ENCODE results near the gene CPSF3. TPM values are rescaled to one million over a fixed set of nuclear protein-coding genes. Genes with fewer than 3 reads are reported as not detected.
"Not testable (repeated sequence)": the region's sequence is repeated elsewhere in the genome, so short reads cannot be mapped to it uniquely, and the experiment has no call there.

Gene CPSF3
- total RNA-seq, 4 donors from 2014 or later, result 18.6 to 43.9 (median 25.0) TPM

GRCh38 chr2:9498210-9498609, 74.8 kb downstream of the CPSF3 start:
- 38 to 42% methylated on average over 1 of the region's 1 CpG for WGBS, 2 donors
- TF ChIP-seq, protein P1, sequence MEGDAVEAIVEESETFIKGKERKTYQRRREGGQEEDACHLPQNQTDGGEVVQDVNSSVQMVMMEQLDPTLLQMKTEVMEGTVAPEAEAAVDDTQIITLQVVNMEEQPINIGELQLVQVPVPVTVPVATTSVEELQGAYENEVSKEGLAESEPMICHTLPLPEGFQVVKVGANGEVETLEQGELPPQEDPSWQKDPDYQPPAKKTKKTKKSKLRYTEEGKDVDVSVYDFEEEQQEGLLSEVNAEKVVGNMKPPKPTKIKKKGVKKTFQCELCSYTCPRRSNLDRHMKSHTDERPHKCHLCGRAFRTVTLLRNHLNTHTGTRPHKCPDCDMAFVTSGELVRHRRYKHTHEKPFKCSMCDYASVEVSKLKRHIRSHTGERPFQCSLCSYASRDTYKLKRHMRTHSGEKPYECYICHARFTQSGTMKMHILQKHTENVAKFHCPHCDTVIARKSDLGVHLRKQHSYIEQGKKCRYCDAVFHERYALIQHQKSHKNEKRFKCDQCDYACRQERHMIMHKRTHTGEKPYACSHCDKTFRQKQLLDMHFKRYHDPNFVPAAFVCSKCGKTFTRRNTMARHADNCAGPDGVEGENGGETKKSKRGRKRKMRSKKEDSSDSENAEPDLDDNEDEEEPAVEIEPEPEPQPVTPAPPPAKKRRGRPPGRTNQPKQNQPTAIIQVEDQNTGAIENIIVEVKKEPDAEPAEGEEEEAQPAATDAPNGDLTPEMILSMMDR (IDR thresholded peaks at IDR 0.05), result no peak
- TF ChIP-seq EP300 (IDR thresholded peaks at IDR 0.05) (no peak), POLR2A (IDR thresholded peaks at IDR 0.05) (no peak)
- Histone ChIP-seq H3K27me3 (no peaks in the 10 kb centered on the region), H3K9me3 (no peaks in the 10 kb centered on the region), H3K36me3 (peaks cover 0 to 75% (median 0%) of the 10 kb centered on the region in 3 donors), H3K27ac (peak overlapping the region in 2 of 4 donors; percentile 21 to 23), H3K4me3 (no peak overlapping the region), H3K4me1 (peaks cover 0 to 15% (median 0%) of the 10 kb centered on the region in 4 donors)
- no peak for DNase-seq (ENCODE audit: low spot score in 2 of 2)

DNA sequence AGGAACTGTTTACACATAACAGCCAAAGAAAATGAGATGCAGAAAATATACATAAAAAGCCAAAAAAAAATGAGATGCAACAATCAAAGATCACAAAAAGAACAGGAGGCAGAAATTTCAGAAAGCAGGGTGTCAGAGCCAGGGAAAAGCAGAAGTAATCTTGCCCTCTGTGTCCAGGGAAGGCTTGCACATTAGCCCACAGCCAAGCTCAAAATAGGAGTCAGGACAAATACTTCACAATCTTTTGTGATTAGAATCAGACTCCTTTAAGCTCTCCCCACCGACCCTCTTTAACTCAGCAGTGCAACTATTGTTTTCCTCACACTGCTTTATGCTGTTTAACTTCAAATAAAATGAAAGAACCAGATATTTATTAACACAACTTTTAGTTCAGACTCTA, 85.5 kb downstream of the CPSF3 start:
- Histone ChIP-seq H3K27ac (peak overlapping the region in 1 of 4 donors; percentile 44), H3K4me3 (no peak overlapping the region), H3K27me3 (no peaks in the 10 kb centered on the region), H3K36me3 (peaks cover 0 to 70% (median 7%) of the 10 kb centered on the region in 3 donors), H3K9me3 (no peaks in the 10 kb centered on the region), H3K4me1 (peaks cover 0 to 23% (median 0%) of the 10 kb centered on the region in 4 donors)
- TF ChIP-seq, protein P1 (IDR thresholded peaks at IDR 0.05), result no peak
- TF ChIP-seq POLR2A (IDR thresholded peaks at IDR 0.05) (no peak), EP300 (IDR thresholded peaks at IDR 0.05) (no peak)
- WGBS, 2 donors, result 8 to 25% methylated on average over 1 of the region's 1 CpG
- no peak for DNase-seq (ENCODE audit: low spot score in 2 of 2)

DNA sequence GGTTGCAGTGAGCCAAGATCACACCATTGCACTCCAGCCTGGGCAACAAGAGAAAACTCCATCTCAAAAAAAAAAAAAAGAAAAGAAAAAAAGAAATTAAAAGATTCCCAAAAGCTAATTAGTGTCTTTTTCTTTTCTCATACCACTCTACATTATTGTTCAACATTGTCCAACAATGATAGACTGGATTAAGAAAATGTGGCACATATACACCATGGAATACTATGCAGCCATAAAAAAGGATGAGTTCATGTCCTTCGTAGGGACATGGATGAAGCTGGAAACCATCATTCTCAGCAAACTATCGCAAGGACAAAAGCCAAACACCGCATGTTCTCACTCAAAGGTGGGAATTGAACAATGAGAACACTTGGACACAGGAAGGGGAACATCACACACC, 90.5 kb downstream of the CPSF3 start:
- H3K27me3 ChIP-seq; DNase-seq (ENCODE audit: low spot score in 2 of 2); H3K9me3 ChIP-seq; H3K4me3 ChIP-seq; H3K27ac ChIP-seq: not testable (repeated sequence)
- WGBS, 2 donors, result 95 to 97% methylated on average over 3 of the region's 3 CpGs
- Histone ChIP-seq H3K36me3 (peaks cover 0 to 77% (median 0%) of the 10 kb centered on the region in 3 donors), H3K4me1 (peaks cover 0 to 19% (median 0%) of the 10 kb centered on the region in 4 donors)

DNA sequence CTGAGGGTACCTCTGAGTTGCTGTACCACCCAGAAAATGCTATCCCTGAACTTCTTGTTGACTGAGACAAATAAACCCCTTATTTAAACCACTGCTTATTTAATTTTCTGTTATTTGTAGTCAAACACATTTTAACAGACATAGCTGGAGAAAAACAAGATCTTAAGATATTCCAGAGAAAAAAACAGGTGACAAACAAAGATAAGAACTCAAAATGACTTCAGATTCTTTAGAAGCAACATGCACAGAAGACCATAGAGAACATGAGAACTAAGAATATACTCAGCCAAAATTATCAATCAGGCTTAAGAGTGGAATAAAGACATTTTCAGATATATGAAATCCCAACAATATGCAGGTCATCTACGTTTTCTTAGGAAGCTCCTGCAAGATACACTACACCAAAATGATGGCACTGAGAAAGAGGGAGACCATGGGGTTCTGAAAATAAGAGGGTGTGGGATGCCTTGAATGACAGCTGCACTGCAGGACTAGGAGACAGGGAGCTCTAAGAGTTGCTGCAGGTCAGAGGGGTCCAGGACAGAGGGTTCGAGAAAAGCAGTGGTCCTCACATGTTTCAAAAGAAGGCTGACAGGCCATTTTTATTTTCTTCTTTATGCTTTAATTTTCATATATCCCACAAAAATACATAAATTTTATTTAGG, 93.8 kb downstream of the CPSF3 start:
- 92 to 94% methylated on average over 2 of the region's 2 CpGs for WGBS, 2 donors
- H3K27ac ChIP-seq, result no peak overlapping the region
- H3K4me3 ChIP-seq, result no peak overlapping the region
- no peak for DNase-seq (ENCODE audit: low spot score in 2 of 2)
- no peaks in the 10 kb centered on the region for H3K9me3 ChIP-seq
- H3K27me3 ChIP-seq, result no peaks in the 10 kb centered on the region
- H3K4me1 ChIP-seq, result peaks cover 0 to 8% (median 0%) of the 10 kb centered on the region in 4 donors
- peaks cover 0 to 95% (median 0%) of the 10 kb centered on the region in 3 donors for H3K36me3 ChIP-seq
- no peak for TF ChIP-seq EP300 (IDR thresholded peaks at IDR 0.05)
- TF ChIP-seq POLR2A (IDR thresholded peaks at IDR 0.05), result no peak
- TF ChIP-seq, protein P1 (IDR thresholded peaks at IDR 0.05), result no peak

- WGBS, 2 donors, result 81 to 91% methylated on average over 3 of the region's 3 CpGs
- peaks cover 0 to 88% (median 0%) of the 10 kb centered on the region in 3 donors for H3K36me3 ChIP-seq
- no peak for TF ChIP-seq POLR2A (IDR thresholded peaks at IDR 0.05)
- TF ChIP-seq EP300 (IDR thresholded peaks at IDR 0.05), result no peak
- TF ChIP-seq, protein P1 (IDR thresholded peaks at IDR 0.05), result no peak
Observed at GRCh38 chr2:9518163-9518562, 94.7 kb downstream of the CPSF3 start.

More at GRCh38 chr2:9518163-9518562, 94.7 kb downstream of the CPSF3 start:
- no peak for DNase-seq (ENCODE audit: low spot score in 2 of 2)
- Histone ChIP-seq H3K27me3 (no peaks in the 10 kb centered on the region), H3K27ac (no peak overlapping the region), H3K4me1 (no peaks in the 10 kb centered on the region), H3K9me3 (no peaks in the 10 kb centered on the region), H3K4me3 (no peak overlapping the region)
